OCI-LY3 (cell line): ENCODE measurements around the gene MMP17.

ENCODE experiments used
- H2AFZ ChIP-seq: fragments of 200-600, 300-600 bp; shearing (Covaris generic); 2 replicates; pipeline ENCODE4 v1.6.0; 2014; ENCODE audit warnings: antibody characterized with exemption, low read depth, low read length
- H3K27ac ChIP-seq: fragments of 200-600, 300-600 bp; sonication (generic); 2 replicates; pipeline ENCODE4 v1.5.1; 2014; ENCODE audit warnings: mild to moderate bottlenecking, low read length, moderate library complexity, mixed read lengths
- H3K27me3 ChIP-seq: fragments of 200-600, 300-600 bp; sonication (generic); 2 replicates; pipeline ENCODE4 v1.6.1; 2014; ENCODE audit warnings: low read depth, low read length, mixed read lengths
- H3K36me3 ChIP-seq: fragments of 200-600, 300-600 bp; sonication (generic); replicated peaks from 2 replicates; pipeline ENCODE3; 2014; ENCODE audit warnings: low read depth, low read length, mixed read lengths
- H3K4me1 ChIP-seq: fragments of 300-600, 200-600 bp; sonication (generic); 2 replicates; pipeline ENCODE4 v1.6.1; 2014; ENCODE audit warnings: low read length, mixed read lengths
- H3K4me2 ChIP-seq: fragments of 200-600, 300-600 bp; sonication (generic); 2 replicates; pipeline ENCODE4 v1.6.1; 2014; ENCODE audit warnings: low read length, mixed read lengths
- H3K4me3 ChIP-seq: fragments of 300-600, 200-600 bp; sonication (generic); 2 replicates; pipeline ENCODE4 v1.5.1; 2014; ENCODE audit warnings: antibody characterized with exemption, mild to moderate bottlenecking, low read length, moderate library complexity
- H3K79me2 ChIP-seq: fragments of 300-600, 200-600 bp; shearing (Covaris generic); 2 replicates; pipeline ENCODE4 v1.6.1; 2014; ENCODE audit warnings: mild to moderate bottlenecking, low read length, mixed read lengths
- H3K9ac ChIP-seq: fragments of 300-600, 200-600 bp; shearing (Covaris generic); 2 replicates; pipeline ENCODE4 v1.6.0; 2014; ENCODE audit warnings: mild to moderate bottlenecking, low read length, moderate library complexity
- H3K9me3 ChIP-seq: fragments of 200-600, 300-600 bp; shearing (Covaris generic); 2 replicates; pipeline ENCODE4 v1.6.1; 2014; ENCODE audit warnings: low read length, mixed read lengths; ENCODE audit not compliant: insufficient read depth
- H4K20me1 ChIP-seq: fragments of 200-600, 300-600 bp; sonication (generic); 2 replicates; pipeline ENCODE4 v1.6.1; 2016; ENCODE audit warnings: low read length, mixed read lengths; ENCODE audit not compliant: insufficient read depth
- CTCF ChIP-seq: fragments of 200-600, 300-600 bp; sonication (generic); IDR thresholded peaks from 2 replicates; pipeline ENCODE4 v1.5.1; 2014; ENCODE audit warnings: antibody characterized with exemption, low read length, low read depth
- EZH2phosphoT487 ChIP-seq: fragments of 200-600 bp; shearing (Covaris generic); IDR thresholded peaks from 2 replicates; pipeline ENCODE4 v1.6.1; 2018; ENCODE audit warnings: antibody characterized with exemption, mixed run types, low read depth

MMP17 gene

GRCh38 chr12:131848753-131849152 lies 20.6 kb downstream of the MMP17 start:
- no peak for TF ChIP-seq CTCF
- no peak for TF ChIP-seq EZH2phosphoT487
- no peaks in the 10 kb centered on the region for H3K79me2 ChIP-seq
- H3K9ac ChIP-seq: no peak overlapping the region

GRCh38 chr12:131849700-131850553 lies 21.7 kb downstream of the MMP17 start:
- Histone ChIP-seq H3K9ac (no peak overlapping the region), H3K27ac (no peak overlapping the region), H4K20me1 (no peaks in the 10 kb centered on the region), H3K79me2 (no peaks in the 10 kb centered on the region), H3K36me3 (no peaks in the 10 kb centered on the region), H3K4me1 (peaks cover 5% of the 10 kb centered on the region; the same call in 1 of the 2 replicates), H3K27me3 (0 out of 2 replicates have a peak, but pooled peaks cover 4% of the 10 kb centered on the region), H3K4me3 (no peak overlapping the region), H3K4me2 (no peak overlapping the region), H2AFZ (no peak overlapping the region), H3K9me3 (no peaks in the 10 kb centered on the region)
- TF ChIP-seq EZH2phosphoT487 (no peak), CTCF (no peak)

More at GRCh38 chr12:131848753-131849152, 20.6 kb downstream of the MMP17 start:
- H3K36me3 ChIP-seq: no peaks in the 10 kb centered on the region
- H3K4me1 ChIP-seq: peaks cover 5% of the 10 kb centered on the region; the same call in 1 of the 2 replicates
- no peak overlapping the region for H3K4me3 ChIP-seq
- no peak overlapping the region for H3K27ac ChIP-seq
- no peaks in the 10 kb centered on the region for H3K9me3 ChIP-seq
- no peaks in the 10 kb centered on the region for H4K20me1 ChIP-seq
- 0 out of 2 replicates have a peak, but pooled peaks cover 4% of the 10 kb centered on the region for H3K27me3 ChIP-seq
- H3K4me2 ChIP-seq: no peak overlapping the region
- no peak overlapping the region for H2AFZ ChIP-seq

- no peak for TF ChIP-seq CTCF
- TF ChIP-seq EZH2phosphoT487: no peak
- Histone ChIP-seq H3K4me1 (peaks cover 5% of the 10 kb centered on the region; the same call in 1 of the 2 replicates), H3K27ac (no peak overlapping the region), H3K4me3 (no peak overlapping the region), H3K9me3 (no peaks in the 10 kb centered on the region), H4K20me1 (no peaks in the 10 kb centered on the region), H3K36me3 (no peaks in the 10 kb centered on the region), H3K9ac (no peak overlapping the region), H3K27me3 (0 out of 2 replicates have a peak, but pooled peaks cover 4% of the 10 kb centered on the region), H2AFZ (no peak overlapping the region), H3K4me2 (no peak overlapping the region), H3K79me2 (no peaks in the 10 kb centered on the region)
Measured at GRCh38 chr12:131850856-131851559, 22.8 kb downstream of the MMP17 start.
